GM19397 (cell line): ENCODE data around the gene MAPK11.

ENCODE experiments used
- ATAC-seq: cut with Tn5 transposase; IDR thresholded peaks from one replicate; pipeline ENCODE4 v1.9.1; 2021; ENCODE audit warnings: mild to moderate bottlenecking, moderate library complexity; ENCODE audit not compliant: unreplicated experiment

Gene MAPK11

DNA sequence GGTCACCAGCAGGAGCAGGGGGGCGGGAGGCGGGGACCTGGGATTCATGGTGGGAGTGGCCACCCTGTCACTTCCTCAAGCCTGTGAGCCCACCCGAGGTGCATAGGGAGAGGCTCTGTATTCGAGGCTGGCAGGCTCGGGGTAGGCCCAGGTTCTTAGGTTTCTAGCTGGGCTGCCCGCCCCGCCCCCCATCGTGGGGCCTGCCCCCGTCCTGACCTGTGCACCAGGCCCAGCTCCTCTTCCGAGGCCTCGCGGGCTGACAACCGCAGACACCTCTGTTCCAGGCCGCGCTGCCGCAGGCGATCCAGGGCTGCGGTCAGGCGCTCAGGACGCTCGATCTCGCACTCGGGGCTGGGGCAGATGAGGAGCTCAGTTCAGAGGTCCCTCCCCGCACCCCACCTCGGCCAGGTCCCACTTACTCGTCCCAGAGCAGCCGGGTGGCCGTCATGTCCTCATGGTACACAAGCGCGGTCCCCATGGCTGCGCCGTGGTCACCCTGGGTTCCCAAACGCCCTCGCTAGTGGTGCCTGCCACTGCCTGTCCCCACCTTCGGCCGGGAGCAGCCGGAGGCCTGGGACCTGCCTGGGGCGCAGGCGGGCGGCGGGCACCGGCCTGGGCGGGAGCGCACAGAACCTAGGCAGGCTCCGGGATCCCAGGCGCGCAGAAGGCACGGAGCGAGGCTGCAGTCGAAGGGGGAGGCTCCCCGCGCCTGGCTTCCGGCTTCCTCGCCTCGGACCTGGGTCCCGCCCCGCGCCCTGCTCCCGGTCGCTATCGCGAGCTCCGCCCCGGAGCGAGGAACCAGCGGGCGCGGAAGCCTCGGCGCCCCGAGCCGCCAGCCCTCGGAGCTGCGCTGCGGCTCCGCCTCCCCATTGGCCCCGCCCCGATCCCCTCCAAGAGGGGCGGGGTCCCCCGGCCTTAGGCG is 19.4 kb downstream of the MAPK11 start, which contains the start of gene HDAC10:
HDAC10 (minus strand) TSS at position 711 of the 922 bp plus-strand sequence; CDS start at position 478, 233 bp downstream.
- peak; percentile 65 for ATAC-seq

DNA sequence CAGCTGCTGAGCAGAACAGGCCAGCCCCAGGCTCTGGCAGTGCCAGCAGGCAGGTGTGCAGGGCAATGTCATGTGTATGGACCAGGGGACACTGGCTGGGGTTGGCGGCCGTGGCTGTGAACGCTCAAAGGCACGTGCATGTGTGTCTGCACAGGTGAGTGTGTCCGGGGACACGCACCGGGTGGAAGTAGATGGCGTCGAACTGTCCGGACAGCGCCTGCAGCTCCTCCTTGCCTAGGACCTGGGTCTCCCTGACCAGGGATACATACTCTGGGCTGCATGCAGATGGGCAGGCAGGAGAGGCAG is 20.0 kb downstream of the MAPK11 start:
- no peak for ATAC-seq

DNA sequence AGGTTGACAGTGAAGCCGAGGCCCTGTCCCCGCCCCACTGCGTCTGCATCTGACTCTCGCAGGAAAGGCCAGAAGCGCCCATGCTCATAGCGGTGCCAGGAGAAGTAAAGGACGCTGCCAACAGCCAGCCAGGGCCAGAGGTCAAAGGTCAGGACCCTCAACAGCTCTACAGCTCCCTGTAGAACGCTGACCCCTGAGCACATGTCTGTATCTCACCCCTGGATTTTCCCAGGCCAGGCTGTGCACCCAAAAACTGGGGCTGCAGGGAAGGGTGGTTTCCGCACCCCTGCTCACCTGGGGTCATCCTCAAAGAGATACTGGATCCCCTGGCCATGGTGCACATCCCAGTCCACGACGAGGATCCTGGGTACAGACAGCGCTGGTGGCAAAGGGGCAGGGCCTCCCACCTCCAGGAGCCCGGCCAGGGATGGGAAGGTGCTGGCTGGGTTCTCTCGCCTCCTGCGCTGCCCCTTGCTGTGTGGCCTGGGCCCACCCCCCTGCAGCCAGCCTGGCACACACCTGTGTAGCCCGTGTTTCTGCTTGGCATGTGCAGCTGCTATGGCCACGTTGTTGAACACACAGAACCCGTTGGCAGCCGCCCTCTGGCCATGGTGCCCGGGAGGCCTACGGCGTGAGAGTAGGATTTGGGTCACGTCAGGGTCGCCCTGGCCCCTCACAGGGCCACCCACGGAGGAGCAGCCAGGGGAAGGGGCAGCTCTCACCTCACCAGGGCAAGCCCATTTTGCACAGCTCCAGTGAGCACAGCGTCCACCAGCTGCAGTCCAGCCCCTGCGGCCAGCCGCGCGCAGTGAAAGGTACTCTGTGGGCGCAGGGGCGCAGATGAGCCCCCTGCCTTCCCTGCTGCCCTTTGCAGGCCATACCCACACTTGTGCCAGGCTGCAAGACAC is 20.6 kb downstream of the MAPK11 start:
- ATAC-seq, result no peak

DNA sequence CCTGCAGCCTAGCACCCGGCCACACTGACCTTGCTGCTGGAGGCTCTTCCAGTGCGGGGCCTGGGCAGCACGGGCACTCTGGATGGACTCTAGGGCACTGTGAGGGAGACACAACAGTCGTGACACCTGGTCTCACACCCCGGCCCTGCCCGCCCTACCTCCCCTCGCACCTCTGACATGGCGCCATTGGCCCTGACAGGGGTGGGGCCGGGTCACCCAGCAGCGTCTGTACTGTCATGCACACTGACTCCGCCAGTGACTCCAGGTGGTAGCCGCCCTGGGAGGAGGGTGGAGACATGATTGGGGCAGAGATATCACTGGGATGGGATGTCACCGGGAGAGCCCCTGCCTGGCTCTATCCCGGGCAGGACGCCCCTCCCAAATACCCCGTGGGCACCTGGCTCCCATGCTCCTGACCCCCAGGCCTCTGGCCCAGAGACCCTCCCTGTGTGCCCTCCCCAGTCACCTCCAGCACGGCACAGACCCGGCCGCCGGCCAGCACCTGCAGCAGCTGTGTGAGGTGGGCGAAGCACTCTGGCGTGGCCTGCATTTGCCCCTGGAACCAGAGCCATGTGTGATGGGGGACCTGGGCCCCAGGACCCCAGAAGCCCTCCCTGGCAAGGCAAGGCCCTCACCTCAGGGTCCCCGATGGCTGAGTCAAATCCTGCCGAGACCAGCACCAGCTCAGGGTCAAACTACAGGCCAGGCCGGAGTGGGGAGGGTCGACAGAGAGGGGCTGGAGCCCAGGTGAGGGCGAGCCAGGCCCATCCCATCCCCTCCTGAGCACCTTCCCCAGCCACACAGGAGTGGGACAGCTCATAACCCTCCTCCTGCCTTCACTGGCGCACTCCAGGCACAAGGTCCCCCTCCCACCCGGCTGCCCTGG is 21.7 kb downstream of the MAPK11 start:
- no peak for ATAC-seq

DNA sequence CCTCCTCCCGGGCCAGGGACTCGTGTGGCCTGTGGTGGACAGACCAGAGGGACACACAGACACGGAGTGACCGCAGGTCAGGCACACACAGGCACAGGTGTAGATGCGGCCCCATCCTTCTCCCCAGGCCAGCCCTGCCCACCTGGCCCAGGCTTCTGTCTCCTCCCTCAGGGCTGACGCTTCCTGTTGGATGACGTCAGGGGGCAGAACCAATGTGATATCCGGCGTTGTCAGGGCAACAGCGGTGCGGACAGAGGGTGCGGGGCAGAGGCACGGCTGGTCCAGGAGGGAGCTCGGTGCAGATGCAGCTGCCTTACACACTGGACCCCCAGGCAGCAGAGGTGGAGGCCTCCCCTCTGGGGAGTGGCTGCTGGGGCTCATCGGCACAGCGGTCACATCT is 22.4 kb downstream of the MAPK11 start:
- ATAC-seq, result no peak

DNA sequence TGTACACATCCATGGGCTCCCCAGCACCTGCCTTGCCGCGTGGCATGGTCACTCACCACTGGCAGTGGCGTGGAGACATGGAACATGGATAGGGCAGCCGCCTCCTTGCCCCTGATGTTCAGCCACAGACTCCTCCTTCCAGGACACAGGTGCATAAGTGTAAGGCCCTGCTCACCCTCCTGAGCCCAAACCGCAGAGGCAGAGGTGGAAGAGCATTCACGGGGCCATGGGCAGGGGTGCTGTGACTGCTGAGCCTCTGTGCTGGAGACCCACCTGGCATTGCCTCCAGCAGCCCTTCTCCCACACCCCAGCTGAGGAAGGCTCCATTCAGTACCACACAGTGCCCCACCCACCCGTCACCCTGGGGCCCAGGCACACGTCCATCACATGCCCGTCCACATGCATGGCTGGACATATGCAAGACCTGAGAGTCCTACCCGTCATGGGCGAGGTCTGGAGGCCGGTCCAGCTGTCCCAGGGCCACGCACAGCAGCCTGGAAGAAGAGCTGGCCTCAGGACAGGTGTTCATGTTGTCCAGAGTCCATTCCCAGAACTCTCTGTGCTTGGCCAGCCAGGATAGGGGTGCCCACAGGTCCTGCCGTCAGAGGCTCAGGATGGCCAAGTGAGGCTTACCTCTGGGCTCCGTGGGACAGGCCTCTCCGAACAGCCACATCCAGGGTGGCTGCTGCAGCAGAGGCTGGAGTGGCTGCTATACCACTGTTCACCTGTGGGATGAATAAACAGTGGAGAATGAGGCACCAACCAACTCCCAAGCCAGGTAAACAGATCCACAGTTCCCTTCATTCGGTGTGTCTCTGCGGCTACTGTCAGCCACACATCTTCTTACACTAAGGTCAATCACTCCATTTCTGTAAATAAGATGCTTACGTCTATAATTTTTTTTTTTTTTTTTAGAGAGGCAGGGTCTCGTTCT is 23.7 kb downstream of the MAPK11 start:
- no peak for ATAC-seq

DNA sequence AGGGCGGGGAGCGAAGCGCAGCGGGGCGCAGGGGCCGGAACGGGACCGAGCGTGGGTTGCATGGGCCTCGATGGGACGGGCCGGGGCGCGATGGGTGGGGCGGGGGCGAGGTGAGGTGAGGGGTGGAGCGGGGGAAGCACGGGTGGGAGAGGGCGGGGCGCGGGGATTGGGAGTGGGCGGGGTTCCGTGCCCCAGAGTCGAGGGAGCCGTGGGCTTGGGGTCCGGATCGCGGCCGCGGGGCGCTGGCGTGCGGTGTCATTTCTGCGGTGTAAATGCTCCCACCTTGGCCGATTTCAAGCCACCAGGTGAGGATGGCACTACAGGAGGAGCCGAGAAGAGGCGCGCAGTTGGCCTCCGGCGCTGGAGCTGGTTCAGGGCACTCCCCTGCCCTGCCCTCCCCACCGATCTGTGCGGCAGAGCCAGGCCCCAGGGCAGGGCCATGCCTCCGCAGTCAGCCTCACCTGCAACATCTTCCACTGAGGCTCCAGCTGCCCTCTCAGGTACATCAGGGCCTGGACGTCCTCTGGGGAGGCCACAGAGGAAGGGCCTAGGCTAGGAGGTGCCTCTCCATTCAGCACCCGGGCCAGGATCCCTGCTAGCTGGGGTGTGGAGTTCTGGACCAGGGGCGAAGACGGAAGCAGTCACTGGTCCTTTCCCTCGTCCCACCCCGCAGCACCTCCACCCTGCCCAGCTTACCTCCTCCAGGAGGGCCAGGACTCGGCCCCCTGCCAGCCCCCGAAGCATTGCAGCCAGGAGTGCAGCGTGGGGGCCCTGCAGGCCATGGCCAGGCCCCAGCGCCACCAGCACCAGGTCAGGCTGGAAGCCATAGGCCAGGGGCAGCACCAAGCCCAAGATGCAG is 24.7 kb downstream of the MAPK11 start:
- ATAC-seq, result peak; percentile 9

DNA sequence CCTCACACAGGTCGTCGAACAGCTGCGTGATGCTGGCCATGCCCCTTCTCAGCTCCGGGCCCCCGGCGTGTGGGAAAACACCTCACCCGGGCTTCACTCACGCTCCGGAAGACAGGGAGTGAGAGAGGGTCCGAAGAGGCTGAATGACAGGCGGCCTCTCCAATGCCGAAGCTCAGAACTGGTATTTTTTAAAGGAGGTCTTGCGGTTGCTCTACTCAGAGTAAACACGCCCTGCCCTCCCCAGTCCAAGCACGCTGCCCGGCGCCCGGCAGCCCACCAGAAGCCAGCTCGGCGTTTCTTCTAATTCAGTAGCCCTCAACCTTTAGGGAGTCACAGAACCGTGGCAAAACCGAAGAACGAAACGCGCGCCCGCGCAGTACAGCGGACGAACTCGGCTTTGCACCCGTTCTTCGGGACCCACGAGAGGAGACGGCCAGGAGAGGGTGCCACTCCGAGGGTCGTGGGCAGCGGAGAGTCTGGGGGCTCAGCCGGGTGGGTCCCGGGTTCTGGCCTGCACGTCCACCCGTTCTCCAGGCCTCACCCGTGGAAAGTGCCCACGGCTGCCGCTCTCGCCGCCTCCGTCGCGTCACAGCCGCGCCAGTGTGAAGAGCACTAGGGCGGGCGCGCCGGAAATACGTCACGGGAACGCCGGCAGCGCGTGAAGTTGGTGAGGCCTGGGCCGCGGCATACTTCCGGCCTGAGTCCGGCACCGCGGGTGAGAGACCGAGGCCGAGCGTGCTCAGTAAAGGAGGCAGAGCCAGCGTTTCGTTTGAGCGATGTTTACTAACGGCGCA is 25.6 kb downstream of the MAPK11 start, which contains the start of gene TUBGCP6:
TUBGCP6 (minus strand) TSS at position 604 of the 794 bp plus-strand sequence; CDS start at position 40, 564 bp downstream.
- ATAC-seq, result peak; percentile 67

DNA sequence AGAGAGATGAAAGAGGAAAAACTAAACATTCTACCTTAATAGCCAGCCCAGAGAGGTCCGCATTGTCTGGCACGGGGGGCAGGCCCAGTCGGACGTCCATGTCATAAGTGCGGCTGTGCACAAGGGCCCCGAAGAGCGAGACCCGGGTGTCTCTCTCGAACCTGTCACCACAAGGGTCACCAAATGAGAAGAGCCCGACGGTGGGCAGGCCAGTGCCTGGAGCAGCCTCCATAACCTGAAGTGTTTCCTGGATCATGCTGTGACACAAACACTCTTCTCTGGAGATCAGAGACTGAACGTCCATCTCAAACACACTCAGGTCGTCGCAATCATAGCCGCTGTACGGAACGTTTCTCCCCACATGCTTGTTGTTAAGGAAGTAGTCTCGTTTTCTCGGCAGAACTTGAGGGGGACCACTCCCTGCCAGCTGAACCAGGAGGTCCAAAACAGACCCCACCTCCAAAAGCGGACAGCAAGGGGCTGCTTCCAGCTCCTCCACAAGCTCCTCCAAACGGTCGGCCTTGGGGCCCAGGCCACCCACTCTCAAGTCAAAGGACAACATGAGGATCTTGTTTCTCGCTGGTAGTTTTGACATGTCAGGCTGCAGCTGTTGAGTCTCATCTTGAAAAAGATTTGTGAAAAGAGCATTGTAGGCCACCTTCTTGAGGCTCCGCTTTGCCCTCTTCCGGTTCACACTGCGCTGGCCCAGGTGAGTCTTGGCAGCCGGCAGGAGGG is 26.3 kb downstream of the MAPK11 start:
- no peak for ATAC-seq

DNA sequence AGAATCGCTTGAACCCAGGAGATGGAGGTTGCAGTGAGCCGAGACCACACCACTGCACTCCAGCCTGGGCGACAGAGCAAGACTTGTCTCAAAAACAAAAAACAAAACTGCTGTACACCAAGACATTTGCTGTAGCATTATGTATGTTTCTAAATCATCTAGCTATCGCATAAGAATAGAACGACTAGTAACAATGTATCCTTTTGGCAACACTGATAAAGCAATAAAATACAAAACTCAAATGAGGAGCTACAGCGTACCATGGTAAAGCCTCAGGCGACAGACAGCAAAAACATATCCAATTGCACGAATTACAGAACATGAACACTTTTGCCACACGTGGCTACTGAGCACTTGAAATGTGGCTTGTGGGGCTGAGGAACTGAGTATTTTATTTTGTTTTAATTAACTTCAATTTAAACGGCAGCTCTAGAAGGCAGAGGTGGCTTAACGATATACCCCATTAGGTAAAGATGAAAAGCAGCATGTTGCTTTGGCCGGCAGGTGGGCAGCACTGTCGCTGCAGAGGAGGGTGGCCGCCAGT is 27.7 kb downstream of the MAPK11 start:
- ATAC-seq, result no peak

DNA sequence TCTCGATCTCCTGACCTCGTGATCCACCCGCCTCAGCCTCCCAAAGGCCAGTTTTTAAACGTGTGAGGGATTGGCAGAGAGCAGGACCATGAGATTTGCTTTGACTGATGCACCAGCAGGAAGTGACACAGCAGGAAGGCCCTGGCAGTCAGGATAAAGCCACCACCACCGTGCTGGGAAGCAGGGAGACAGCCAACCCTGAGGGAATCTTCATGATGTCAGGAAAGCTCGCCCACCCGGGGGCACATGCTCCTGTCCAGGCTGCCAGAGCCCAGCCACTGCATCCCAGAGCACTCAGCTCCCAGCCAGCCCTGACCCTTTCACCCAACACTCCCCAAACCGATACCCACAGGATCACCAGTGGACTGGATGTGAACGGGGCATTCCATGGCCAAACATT is 31.4 kb downstream of the MAPK11 start:
- no peak for ATAC-seq

DNA sequence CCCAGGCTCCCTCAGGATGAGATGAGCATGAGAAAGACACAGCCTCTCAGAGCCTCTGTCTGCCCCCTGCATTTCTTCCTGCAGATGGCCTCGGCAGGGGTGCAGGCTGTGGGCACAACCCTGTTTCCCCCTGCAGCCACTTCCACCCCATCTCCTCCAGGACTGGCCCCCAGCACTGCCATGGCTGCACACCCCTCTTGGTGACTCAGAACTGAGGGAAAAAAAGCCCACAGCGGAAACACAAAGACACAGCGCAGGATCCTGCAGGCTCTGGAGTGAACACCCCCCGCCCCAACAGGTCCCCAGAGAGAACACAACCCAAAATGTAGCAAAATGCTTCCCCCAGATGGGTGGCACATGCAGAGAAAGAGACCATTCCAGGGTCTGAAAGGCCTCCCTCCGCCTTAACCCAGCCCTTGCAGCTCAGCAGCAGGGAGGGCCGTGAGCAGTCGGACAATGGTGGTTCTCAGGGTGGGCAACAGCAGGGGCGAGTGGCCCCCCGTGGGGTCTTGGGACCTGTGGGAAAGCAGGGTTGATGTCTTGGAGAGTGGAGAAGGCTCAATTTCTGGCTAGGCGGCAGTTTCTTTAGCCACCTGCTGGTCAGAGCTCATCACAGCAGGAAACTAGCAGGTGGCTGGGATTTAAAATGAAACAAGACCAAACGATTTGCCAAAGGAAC is 33.3 kb downstream of the MAPK11 start:
- no peak for ATAC-seq

DNA sequence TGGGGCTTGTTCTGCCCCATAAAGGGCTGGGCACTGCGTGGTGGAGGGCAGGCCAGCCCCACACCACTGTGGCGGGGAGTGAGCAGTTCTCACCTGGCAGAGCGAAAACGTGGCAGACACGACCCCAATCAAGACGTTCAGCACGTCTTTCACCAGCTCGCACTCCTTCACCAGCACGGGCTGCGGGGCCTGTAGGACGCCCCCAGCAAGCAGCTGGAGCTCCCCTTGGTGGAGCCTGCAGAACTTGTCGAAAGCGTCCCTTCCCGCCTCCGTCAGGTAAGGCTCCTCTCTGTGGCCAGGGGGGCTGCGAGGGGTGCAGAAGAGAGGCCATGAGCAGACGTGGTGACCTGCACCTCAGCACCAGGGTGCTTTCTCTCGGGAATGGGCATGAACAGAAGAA is 37.0 kb downstream of the MAPK11 start:
- no peak for ATAC-seq

DNA sequence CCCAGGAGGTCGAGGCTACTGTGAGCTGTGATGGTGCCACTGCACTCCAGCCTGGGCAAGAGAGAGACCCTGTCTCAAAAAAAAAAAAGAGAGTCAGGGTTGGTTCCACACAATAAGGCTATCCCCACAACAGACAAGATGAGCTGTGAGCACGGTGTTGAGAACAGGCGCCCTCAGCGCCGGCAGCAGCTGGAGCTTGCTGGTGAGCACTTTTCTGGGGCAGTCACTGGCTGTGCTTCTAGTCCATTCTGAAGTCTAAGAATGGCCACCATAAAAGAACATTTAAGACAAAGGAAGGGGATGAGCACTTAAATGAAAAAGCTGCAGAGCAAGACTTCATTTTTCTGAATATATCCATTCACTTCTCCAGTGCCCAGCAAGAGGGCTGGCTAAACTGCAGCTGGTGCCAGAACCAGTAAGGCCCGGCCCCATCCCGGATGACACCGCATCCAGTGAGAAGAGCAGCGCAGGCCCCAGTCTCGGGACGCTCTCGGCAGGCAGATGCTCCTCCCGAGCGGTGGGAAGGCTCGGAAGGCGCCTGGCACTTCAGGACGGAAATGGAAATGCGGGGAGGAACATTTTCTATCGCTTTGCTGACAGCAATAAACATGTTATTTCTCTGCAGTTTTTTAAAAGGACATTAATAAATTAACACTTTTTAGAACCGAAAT is 37.6 kb downstream of the MAPK11 start:
- ATAC-seq, result no peak

DNA sequence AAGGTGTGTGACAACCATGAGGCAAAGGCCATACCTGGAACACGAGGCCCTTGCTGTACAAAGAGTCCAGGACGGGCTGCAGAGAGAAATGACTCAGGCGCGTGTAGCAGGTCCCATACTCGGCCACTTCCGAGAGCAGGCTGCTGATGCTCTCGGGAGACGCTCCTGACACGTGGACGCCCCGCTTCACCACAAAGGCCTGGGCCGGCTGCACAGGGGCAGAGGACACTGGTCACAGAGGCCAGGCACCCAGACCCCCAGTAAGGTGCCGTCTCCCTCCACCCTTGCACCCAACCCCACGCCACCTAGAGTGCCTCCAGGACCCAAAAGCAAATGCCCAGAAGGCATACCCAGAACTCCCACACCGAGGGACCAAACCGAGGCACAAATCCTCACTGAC is 40.8 kb downstream of the MAPK11 start:
- ATAC-seq, result no peak

DNA sequence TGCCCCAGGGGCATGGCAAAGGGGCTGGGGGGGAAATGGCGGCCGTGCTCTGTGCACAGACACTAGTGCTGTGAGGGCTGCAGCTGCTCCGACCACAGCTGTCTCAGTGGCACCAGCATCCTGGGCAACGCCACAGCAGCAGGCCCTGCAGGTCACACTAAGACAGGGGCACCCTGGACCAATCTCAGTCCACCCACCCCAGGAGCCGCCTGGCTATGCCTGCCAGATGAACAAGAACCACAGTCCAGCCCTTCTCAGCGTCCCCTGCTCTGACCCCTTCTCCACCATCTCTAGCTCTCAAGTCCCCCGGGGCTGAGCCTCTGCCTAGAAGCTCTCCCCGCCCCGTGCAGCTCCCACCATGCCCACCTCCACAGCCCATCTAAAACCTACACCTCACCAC is 41.8 kb downstream of the MAPK11 start:
- no peak for ATAC-seq
